Activated CD4-positive, alpha-beta T cell treated with anti-CD3 and anti-CD28 coated beads, Interleukin-2, amount 50 U/mL, for 24 hours (primary cell): Measurements from ENCODE around the gene CARHSP1.
"Not testable (repeated sequence)": the region's sequence is repeated elsewhere in the genome, so short reads cannot be mapped to it uniquely, and the experiment has no call there.

Source experiments
- DNase-seq, 2 donors: peaks; one replicate each; pipeline ENCODE4 v3.0.0-alpha.2; 2020; ENCODE audit warnings: low read depth in 1 of 2, low spot score in 1 of 2

Gene CARHSP1

GRCh38 chr16:8872967-8873865 lies 4.4 kb upstream of the CARHSP1 start:
- no peak for DNase-seq

GRCh38 chr16:8872071-8872470 lies 3.3 kb upstream of the CARHSP1 start:
- DNase-seq = no peak

GRCh38 chr16:8869988-8870241 lies 1.1 kb upstream of the CARHSP1 start:
- not testable (repeated sequence) for DNase-seq

- DNase-seq = no peak
These were observed 594 bp upstream of the CARHSP1 start for GRCh38 chr16:8869212-8869987.

GRCh38 chr16:8867932-8868415 lies 832 bp downstream of the CARHSP1 start:
- no peak for DNase-seq

GRCh38 chr16:8867216-8867931 lies 1.4 kb downstream of the CARHSP1 start:
- no peak for DNase-seq

GRCh38 chr16:8866884-8867215 lies 2.0 kb downstream of the CARHSP1 start:
- DNase-seq = no peak

- no peak for DNase-seq
These were observed 2.5 kb downstream of the CARHSP1 start for GRCh38 chr16:8866118-8866883.

GRCh38 chr16:8865145-8865882 lies 3.5 kb downstream of the CARHSP1 start:
- DNase-seq = no peak

- no peak for DNase-seq
These were observed 4.2 kb downstream of the CARHSP1 start for GRCh38 chr16:8864480-8865110.

- DNase-seq = no peak
These were observed 5.0 kb downstream of the CARHSP1 start for GRCh38 chr16:8863594-8864424.

- DNase-seq = no peak
These were observed 6.3 kb downstream of the CARHSP1 start for GRCh38 chr16:8862309-8863130.

GRCh38 chr16:8861563-8862308 lies 7.1 kb downstream of the CARHSP1 start:
- DNase-seq = no peak

GRCh38 chr16:8859913-8860881 lies 8.6 kb downstream of the CARHSP1 start:
- no peak for DNase-seq

GRCh38 chr16:8858994-8859912 lies 9.6 kb downstream of the CARHSP1 start:
- DNase-seq = no peak
